A673 (cell line): ENCODE data around the gene JHY. TPM values are rescaled to one million over a fixed set of nuclear protein-coding genes. Genes with fewer than 3 reads are reported as not detected.
A peak's percentile ranks its signal among the peaks of the same experiment; 100 is the strongest.

Experiments used
- BruUV-seq: library from RNA; stranded (reverse); fragments of 400-500 nt; replicated peaks from 2 replicates; lab custom pipeline; 2021; lab: Mats Ljungman, UMichigan
- CTCF ChIA-PET: fragments of 300-600 bp; sonication (Branson Sonifier 250); formaldehyde crosslinking; loops from one replicate; lab custom pipeline; 2022; ENCODE audit warnings: antibody characterized with exemption; lab: Charles Lee
- POLR2A ChIA-PET: fragments of 300-600 bp; sonication (Branson Sonifier 250); formaldehyde crosslinking; loops from one replicate; lab custom pipeline; 2022; ENCODE audit warnings: antibody characterized with exemption; ENCODE audit not compliant: low non-redundant PET; lab: Charles Lee
- DNase-seq: peaks from one replicate; pipeline ENCODE4 v3.0.0-alpha.2; 2015; ENCODE audit warnings: low spot score
- H3K27ac ChIP-seq: fragments of 200-600 bp; sonication (generic); 2 replicates; pipeline ENCODE4 v1.5.1; 2016; ENCODE audit warnings: mixed run types, low read depth, mild to moderate bottlenecking, mixed read lengths, antibody characterized with exemption, low read length; ENCODE audit not compliant: poor library complexity, severe bottlenecking
- H3K27me3 ChIP-seq: fragments of 200-600 bp; sonication (generic); replicated peaks from 2 replicates; pipeline ENCODE4 v1.6.1; 2017; ENCODE audit warnings: mixed run types, low read depth, mild to moderate bottlenecking, mixed read lengths, antibody characterized with exemption, low read length; ENCODE audit not compliant: insufficient read depth, poor library complexity
- H3K36me3 ChIP-seq: fragments of 200-600 bp; sonication (generic); 2 replicates; pipeline ENCODE4 v1.6.1; 2016; ENCODE audit warnings: mixed run types, mild to moderate bottlenecking, mixed read lengths, antibody characterized with exemption, low read length; ENCODE audit not compliant: insufficient read depth, poor library complexity, severe bottlenecking
- H3K4me1 ChIP-seq: fragments of 200-600 bp; sonication (generic); 2 replicates; pipeline ENCODE4 v1.6.1; 2017; ENCODE audit warnings: mixed run types, mild to moderate bottlenecking, mixed read lengths, antibody characterized with exemption, low read length; ENCODE audit not compliant: insufficient read depth, poor library complexity, severe bottlenecking
- H3K4me3 ChIP-seq: fragments of 200-600 bp; sonication (generic); 2 replicates; pipeline ENCODE4 v1.5.1; 2016; ENCODE audit warnings: low read depth, mixed run types, mild to moderate bottlenecking, mixed read lengths, low read length; ENCODE audit not compliant: poor library complexity, severe bottlenecking
- H3K9me3 ChIP-seq: fragments of 200-600 bp; sonication (generic); 2 replicates; pipeline ENCODE4 v1.6.1; 2016; ENCODE audit warnings: mixed run types, low read depth, mild to moderate bottlenecking, mixed read lengths, antibody characterized with exemption, low read length; ENCODE audit not compliant: poor library complexity, severe bottlenecking
- CTCF ChIP-seq: fragments of 300-800, 200-600 bp; sonication (generic); conservative IDR thresholded peaks from 2 replicates; pipeline ENCODE4 v1.5.1; 2017; ENCODE audit warnings: low read depth, mild to moderate bottlenecking, antibody characterized with exemption, low read length, moderate library complexity, mixed read lengths
- EZH2 ChIP-seq: fragments of 200-600 bp; sonication (generic); IDR thresholded peaks from 2 replicates; pipeline ENCODE4 v1.6.1; 2017; ENCODE audit warnings: borderline replicate concordance, low read depth, mild to moderate bottlenecking, mixed read lengths, antibody characterized with exemption, low read length; ENCODE audit not compliant: poor library complexity, severe bottlenecking
- intact Hi-C: fragments of 100-400 bp; cut with micrococcal nuclease; formaldehyde crosslinking; loops from one replicate; pipeline ENCODE4 v1.10.0; 2022; ENCODE audit not compliant: unreplicated experiment
- total RNA-seq: library from RNA; stranded (reverse); gene quantifications from 2 replicates; pipeline ENCODE4 v1.2.3, GENCODE V29; 2021

Gene JHY
- total RNA-seq, 1 experiment from 2014 or later, result 4.4 TPM

GRCh38 chr11:122981388-122982264, 99.1 kb downstream of the JHY start, which contains the start of gene BSX:
TSS of gene BSX (minus strand) at chr11:122981834. CDS start at chr11:122981671, 163 bp downstream.
- H3K4me1 ChIP-seq, result no peaks in the 10 kb centered on the region
- no peak within 1 kb of the TSS for H3K4me3 ChIP-seq
- ChIA-PET POLR2A (interaction anchor here (0.6 kb wide), 1 partner anchor 68 kb away, joined by 3 read pairs; no protein-coding TSS in a partner anchor), CTCF (interaction anchor here (0.6 to 1.0 kb wide), 2 partner anchors 39 to 200 kb away, joined by 3 read pairs; no protein-coding TSS in a partner anchor)
- intact Hi-C loops, result no loop called here
- H3K27me3 ChIP-seq, result peaks cover 99% of the 10 kb centered on the region
- no peak within 1 kb of the TSS for H3K27ac ChIP-seq
- peak; percentile 93 for DNase-seq
- no peak for TF ChIP-seq CTCF
- TF ChIP-seq EZH2, result no peak
- no peaks in the 10 kb centered on the region for H3K9me3 ChIP-seq
- H3K36me3 ChIP-seq, result no peaks in the 10 kb centered on the region
- no TSS peak for BruUV-seq

GRCh38 chr11:122983438-122984185, 101.1 kb downstream of the JHY start:
- POLR2A ChIA-PET, result no interaction called here
- Histone ChIP-seq H3K27me3 (peaks cover 98% of the 10 kb centered on the region), H3K4me1 (no peaks in the 10 kb centered on the region), H3K4me3 (peak overlapping the region; percentile 34), H3K36me3 (no peaks in the 10 kb centered on the region), H3K27ac (no peak overlapping the region), H3K9me3 (no peaks in the 10 kb centered on the region)
- TF ChIP-seq CTCF (no peak), EZH2 (no peak)
- intact Hi-C loops, result no loop called here
- no TSS peak for BruUV-seq
- CTCF ChIA-PET, result no interaction called here
- no peak for DNase-seq

GRCh38 chr11:122984186-122985011, 101.8 kb downstream of the JHY start:
- DNase-seq, result no peak
- Histone ChIP-seq H3K9me3 (no peaks in the 10 kb centered on the region), H3K36me3 (no peaks in the 10 kb centered on the region), H3K4me1 (no peaks in the 10 kb centered on the region), H3K4me3 (peak overlapping the region; percentile 34), H3K27ac (no peak overlapping the region), H3K27me3 (peaks cover 91% of the 10 kb centered on the region)
- TF ChIP-seq CTCF (no peak), EZH2 (peak; percentile 98)
- BruUV-seq, result no TSS peak
- intact Hi-C loops, result no loop called here
- CTCF ChIA-PET, result no interaction called here
- POLR2A ChIA-PET, result no interaction called here
